GM18499 (cell line): ENCODE measurements around the gene POM121C.
"Not testable (repeated sequence)": the region's sequence is repeated elsewhere in the genome, so short reads cannot be mapped to it uniquely, and the experiment has no call there.

Experiments
- ATAC-seq: cut with Tn5 transposase; IDR thresholded peaks from one replicate; pipeline ENCODE4 v1.9.1; 2021; ENCODE audit warnings: moderate number of reproducible peaks; ENCODE audit not compliant: insufficient read depth, unreplicated experiment

Gene POM121C

GRCh38 chr7:75442101-75442464 lies 44.0 kb downstream of the POM121C start:
- not testable (repeated sequence) for ATAC-seq

DNA sequence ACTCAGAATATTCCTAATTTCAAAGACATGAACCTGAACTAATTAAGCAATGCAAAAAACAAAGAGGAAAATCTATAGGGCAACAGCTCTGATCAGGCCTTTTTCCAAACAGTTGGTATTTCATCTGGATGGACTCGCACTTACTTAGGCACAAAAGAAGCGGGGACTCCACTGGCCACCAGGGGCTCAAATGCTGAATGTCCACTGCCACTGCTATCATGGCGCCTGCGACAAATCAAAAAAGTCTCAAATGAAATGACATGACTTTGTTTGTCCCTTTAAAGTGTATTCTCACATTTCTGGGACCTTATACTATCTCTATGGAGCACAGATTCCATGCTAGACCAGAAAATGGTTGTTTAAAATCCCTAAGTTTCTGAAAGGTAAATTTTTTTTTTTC lies 47.1 kb downstream of the POM121C start:
- ATAC-seq, result not testable (repeated sequence)

GRCh38 chr7:75423481-75423880 lies 62.6 kb downstream of the POM121C start:
- not testable (repeated sequence) for ATAC-seq

GRCh38 chr7:75421798-75422710 lies 64.0 kb downstream of the POM121C start:
- ATAC-seq, result not testable (repeated sequence)

- not testable (repeated sequence) for ATAC-seq
Observed at GRCh38 chr7:75420152-75420551, 65.9 kb downstream of the POM121C start.

- not testable (repeated sequence) for ATAC-seq
Observed at GRCh38 chr7:75419693-75420092, 66.4 kb downstream of the POM121C start.

DNA sequence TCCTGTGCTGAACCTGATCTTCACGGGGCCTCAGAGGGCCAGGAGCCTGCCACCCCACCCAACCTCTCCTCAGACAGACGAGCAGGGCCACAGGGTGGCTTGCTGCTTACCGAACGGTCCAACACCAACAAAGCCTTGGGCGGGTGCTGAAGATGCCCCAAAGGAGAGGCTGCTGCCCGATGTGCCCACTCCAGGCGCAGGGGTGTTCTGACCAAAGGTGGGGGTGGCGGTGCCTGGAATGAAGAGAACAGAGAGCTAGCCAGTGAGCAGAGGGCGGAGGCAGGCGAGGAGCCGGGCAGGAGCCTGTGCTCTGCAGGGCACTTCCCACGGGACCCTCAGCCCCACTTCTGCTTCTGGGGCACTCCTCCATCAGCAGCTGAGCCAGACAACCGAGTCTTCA lies 66.9 kb downstream of the POM121C start:
- ATAC-seq, result not testable (repeated sequence)

GRCh38 chr7:75418292-75418858 lies 67.7 kb downstream of the POM121C start:
- ATAC-seq, result not testable (repeated sequence)

DNA sequence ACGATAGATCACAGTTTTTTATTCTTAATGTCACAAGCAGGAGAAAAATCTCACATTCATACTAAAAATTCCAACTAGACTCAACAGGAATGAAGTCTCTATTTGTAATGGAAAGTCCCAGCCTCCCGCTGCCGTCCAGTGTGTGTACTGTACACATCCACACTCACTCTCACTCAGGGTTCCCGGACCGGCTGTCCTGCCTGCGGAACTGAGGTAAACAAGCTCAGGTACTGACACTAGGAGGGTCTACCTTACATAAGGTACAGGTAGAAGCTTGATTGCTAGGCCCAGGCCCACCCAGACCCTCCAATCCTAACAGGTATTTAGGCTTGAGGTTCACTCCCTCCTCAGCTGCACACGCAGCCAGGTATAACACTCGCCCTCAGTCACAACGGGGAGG lies 69.3 kb downstream of the POM121C start:
- ATAC-seq, result not testable (repeated sequence)

DNA sequence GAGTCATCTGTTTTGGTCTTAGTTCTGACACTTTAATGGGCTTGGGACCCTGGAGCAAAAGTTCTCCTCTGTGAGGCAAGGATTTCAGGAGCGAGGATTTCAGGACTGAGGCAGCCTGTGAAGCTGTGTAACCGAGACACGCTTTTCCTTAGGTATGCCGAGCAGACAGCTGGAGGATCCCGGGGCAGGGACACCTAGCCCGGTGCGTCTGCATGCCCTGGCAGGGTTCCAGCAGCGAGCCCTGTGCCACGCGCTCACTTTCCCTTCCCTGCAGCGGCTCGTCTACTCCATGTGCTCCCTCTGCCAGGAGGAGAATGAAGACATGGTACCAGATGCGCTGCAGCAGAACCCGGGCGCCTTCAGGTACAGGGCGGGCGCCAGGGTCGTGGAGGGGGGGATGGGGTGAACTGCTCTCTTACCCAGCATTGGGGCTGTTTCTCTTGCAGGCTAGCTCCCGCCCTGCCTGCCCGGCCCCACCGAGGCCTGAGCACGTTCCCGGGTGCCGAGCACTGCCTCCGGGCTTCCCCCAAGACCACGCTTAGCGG lies 70.2 kb downstream of the POM121C start:
- ATAC-seq, result not testable (repeated sequence)

- ATAC-seq, result not testable (repeated sequence)
Observed at GRCh38 chr7:75415428-75415817, 70.7 kb downstream of the POM121C start.

DNA sequence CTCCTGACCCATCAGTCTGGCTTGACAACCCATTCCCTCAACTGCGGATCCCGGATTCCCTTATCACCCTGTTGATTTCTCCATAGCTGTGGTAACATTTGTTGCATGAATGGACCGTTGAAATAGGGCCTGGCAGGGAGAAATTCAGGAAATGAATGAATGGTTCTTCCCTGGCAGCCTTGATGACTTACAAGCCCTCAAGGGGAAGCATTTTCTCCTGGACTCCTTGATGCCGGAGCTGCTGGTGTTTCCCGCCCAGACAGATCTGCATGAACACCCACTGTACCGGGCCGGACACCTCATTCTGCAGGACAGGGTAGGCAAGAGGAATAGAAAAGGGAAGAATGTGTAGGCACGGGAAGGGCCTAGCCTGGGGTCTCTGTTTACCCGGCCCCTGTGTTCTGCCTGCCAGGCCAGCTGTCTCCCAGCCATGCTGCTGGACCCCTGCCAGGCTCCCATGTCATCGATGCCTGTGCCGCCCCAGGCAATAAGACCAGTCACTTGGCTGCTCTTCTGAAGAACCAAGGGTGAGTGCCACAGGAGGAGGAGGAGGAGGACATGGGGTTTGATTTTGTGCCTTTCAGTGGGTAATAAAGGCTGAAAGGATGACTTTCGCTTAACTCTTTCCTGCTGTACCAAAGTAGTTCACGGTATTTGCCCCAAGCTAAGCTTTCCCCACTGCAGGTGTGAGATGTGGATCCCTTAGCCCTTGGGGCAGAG lies 71.2 kb downstream of the POM121C start:
- not testable (repeated sequence) for ATAC-seq

- ATAC-seq, result not testable (repeated sequence)
Observed at GRCh38 chr7:75414204-75414603, 71.9 kb downstream of the POM121C start.

GRCh38 chr7:75410823-75411173 lies 75.3 kb downstream of the POM121C start:
- not testable (repeated sequence) for ATAC-seq

GRCh38 chr7:75409880-75410822 lies 75.9 kb downstream of the POM121C start:
- ATAC-seq, result peak; percentile 70

DNA sequence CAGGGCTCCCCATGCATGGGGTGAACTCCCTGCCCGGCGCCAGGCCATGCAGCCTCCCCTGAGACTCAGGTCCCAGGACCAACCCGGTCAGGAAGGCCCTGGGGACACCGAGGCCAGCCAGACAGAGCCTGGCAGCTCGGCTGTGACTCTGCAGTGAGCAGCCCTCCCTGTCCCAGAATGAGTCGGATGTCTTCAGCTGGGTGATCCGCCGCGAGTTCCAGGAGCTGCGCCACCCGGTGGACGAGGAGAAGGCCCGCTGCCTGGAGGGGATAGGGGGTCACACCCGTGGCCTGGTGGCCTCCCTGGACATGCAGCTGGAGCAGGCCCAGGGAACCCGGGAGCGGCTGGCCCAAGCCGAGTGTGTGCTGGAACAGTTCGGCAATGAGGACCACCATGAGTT lies 81.4 kb downstream of the POM121C start:
- ATAC-seq, result not testable (repeated sequence)

GRCh38 chr7:75403455-75404443 lies 82.3 kb downstream of the POM121C start:
- ATAC-seq, result not testable (repeated sequence)

DNA sequence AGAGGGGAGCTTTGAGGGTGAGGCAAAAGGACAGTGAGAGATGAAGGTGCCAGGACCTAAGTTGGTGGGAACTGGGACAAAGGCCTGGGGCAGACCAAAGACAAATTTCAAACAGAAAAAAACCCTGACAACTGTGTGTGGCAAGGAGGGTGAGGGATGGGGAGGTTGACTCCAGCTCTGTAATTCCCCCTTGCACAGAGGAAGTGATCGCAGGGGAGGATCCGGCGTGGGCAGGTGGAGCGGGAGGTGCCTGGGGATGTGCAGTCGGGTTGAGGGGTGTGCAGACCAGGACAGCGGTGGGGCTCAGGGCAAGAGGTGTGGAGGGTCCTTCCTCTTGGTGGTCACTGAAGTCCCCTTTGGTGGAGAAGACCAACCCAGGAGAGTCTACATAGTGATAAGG lies 85.5 kb downstream of the POM121C start:
- not testable (repeated sequence) for ATAC-seq
